Esophagus mucosa (tissue), 1 donor: ENCODE data around the gene FOXN3. TPM values are rescaled to one million over a fixed set of nuclear protein-coding genes. Genes with fewer than 3 reads are reported as not detected.

Experiments
- ATAC-seq: fragments of 200-7000 bp; cut with Tn5 transposase; one replicate; pipeline ENCODE4 v1.9.1; 2020
- total RNA-seq: library from RNA; stranded (reverse); gene quantifications from one replicate; pipeline ENCODE4 v1.2.4, GENCODE V29; 2023
- donor health status: DM: yes; HTN: yes; CAD: no.

FOXN3 gene
- total RNA-seq, 1 donor from 2014 or later = 40.5 TPM

DNA sequence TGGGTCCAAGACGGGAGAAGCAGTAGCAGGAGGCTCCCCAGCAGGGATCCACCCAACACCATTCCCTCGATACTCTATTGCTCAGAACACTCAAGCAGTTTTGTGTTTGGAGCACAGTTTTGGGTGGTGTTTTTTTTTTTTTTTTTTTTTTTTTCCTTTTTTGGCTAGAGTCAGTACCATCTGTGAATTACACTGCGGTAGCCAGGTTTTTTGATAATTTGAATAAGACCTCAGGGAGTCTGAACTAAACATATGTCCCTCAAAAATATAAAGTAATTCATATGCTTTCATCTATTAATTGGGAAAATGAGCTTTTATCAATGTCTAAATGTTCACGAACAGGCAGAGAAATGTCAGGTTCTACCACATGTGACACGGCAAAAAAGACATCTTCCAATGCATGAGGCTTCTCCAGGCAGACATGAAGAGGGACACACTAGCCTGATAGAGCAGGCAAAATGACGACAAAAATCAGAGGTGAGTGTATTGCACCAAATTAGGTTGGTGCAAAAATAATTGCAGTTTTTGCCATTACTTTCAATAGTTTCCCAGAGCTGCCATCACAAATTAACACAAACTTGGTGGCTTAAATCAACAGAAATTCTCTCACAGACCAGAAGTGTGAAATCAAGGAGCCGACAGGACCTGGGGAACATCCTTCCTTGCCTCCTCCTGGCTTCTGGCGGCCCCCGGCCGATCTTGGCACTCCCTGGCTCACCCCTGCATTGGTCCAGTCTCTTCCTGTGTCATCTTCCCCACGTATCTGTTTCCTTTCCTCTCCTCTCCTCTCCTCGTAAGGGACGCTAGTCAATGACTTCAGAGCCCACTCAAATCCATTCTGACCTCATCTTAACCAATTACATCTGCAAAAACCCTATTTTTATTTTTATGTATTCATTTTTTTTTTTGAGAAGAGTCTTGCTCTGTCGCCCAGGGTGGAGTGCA lies 33.9 kb downstream of the FOXN3 start:
- no peak for ATAC-seq

DNA sequence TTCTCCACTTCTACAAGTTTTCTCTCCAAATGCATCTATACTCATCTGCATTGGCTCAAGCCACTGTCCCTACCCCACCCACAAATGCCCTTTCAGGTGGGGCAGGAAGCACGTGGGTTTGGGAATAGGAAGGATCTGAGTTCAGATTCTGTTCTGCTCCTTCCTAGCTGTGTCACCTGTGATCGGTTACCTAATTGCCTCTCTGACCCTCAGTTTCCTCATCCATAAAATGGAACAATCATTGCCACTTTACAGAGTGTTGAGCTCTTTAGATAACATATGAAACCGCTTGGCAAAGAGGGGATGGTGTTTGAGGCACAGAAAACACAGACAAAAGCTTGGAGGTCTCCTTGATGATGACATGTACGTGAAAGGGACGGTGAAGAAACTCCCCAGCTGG lies 34.5 kb downstream of the FOXN3 start:
- no peak for ATAC-seq

DNA sequence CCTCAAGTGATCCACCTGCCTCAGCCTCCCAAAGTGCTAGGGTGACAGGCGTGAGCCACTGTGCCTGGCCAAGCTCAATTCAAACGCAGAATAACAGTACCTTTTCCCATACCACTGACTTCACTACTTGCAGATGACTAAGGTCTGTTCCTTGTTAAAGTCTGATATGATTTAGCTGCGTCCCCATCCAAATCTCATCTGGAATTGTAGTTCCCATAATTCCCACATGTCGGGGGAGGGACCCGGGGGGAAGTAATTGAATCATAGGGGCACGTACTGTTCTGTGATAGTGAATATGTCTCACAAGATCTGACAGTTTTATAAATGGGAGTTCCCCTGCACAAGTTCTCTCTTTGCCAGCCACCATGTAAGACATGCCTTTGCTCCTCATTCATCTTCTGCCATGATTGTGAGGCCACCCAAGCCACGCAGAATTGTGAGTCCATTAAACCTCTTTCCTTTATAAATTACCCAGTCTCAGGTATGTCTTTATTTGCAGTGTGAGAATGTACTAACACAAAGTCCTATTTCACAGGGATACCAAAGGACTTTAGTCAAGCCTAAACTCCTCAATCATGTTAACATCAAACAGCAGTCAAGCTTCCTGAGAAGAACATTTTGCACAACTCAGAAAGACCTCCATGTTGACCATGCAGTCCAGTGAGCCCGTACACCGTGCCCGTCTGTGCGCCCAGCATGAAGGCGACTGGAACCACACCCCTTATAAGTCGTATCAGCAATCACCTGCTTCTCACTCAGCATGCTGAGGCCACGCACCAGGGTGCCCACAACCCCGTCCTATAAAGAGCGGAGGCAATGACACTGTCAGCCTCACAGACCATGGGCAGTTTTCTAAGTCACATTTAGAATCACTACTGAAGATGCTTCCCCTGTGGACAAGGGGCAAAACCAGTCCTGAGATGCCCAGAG lies 36.9 kb downstream of the FOXN3 start:
- no peak for ATAC-seq

DNA sequence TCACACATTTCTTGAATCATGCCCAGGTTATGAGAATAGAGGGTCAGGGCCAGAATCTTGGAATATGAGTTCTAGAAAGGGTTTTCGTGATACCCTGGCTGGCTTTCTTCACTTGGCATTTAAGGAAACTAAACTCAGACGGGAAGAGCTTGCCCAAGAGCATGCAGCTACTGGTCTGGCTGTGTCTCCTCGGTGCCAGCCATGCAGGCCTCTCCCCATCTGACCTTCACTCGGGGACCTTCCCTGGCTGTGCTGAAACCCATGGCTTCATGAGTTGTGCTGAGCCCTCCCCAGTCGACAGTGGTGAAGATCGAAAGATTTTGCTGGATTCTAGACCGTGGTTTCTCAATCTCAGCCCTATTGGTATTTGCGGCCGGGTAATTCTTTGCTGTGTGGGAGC lies 38.0 kb downstream of the FOXN3 start:
- ATAC-seq = no peak

DNA sequence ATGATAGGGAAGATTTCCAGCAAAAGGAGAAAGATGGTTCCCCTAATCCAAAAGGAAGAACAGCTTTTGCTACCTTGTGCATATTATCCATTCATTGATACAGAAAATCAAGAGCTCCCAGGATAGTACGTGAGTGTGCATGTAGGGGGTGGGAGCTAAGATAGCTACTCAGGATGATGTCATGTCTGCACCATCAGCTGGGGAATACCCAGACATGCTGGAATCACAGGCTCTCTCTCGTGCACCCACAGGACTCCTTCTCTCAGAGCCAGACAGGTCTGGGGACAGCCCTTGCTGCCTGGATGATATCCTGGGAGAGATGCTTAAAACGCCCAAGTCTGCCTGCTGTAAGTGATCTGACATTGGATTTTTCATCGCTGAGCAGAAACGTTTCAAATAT lies 38.9 kb downstream of the FOXN3 start:
- peak; percentile 56 for ATAC-seq

GRCh38 chr14:89377544-89377943 lies 39.5 kb downstream of the FOXN3 start:
- no peak for ATAC-seq

DNA sequence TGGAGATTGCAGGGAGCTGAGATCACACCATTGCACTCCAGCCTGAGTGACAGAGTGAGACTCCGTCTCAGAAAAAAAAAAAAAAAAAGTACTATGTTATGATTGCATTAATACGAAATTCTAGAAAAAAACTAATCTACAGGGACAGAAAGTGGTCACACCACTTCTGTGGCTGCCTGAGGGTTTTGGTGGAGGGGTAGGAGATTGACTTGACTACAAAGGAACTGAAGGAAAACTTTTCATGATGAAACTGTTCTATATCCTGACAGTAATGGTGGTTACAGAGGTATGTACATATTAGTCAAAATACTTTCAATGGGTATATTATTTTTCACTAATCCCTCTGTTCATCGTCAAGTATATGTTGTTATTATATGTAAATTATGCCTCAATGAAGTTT lies 42.1 kb downstream of the FOXN3 start:
- ATAC-seq = no peak

- peak; percentile 45 for ATAC-seq
Measured at GRCh38 chr14:89373185-89373584, 43.8 kb downstream of the FOXN3 start.

- ATAC-seq = no peak
Measured at GRCh38 chr14:89372512-89372883, 44.5 kb downstream of the FOXN3 start.

DNA sequence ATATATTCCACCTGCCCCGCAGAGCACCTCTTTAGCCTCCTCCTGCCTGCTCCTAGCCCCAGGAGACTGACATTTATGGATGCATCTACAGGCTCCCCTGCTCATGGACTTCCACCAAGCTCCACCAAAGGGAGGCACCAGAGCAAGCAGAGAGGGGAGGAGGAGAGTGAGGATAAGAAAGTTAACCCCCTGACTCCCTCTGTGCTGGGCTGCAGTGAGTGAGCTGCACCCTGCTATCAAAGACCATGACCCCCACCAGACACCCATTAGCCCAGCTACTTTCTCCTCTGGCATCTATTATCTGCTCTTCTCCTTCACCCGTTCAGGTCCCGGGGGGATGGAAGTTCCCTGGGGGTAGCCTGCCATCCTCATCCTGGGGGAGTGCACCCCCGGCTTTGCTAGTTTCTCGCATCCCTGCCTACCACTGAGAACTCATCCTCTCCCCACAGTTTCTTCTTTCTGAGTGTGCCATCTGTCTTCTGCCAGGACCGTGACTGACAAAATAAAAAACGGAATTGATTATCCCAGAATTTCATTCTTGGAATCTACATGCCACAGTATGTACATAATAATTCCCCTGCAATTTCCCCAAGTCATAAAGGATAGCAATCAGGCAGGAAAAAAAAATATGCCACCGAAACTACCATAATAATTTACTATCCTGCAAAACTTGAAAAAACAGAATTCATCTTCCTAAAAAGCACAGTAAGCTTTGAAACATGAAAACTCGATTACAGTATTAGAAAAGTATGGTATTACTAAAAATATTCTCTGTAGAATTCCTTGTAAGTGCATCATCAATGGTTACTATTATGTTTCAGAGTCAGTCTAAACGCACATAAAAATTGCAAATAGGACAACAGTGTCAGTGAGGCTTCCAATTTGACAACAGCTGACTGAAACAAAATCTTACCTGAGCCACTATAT lies 45.2 kb downstream of the FOXN3 start:
- ATAC-seq = no peak

DNA sequence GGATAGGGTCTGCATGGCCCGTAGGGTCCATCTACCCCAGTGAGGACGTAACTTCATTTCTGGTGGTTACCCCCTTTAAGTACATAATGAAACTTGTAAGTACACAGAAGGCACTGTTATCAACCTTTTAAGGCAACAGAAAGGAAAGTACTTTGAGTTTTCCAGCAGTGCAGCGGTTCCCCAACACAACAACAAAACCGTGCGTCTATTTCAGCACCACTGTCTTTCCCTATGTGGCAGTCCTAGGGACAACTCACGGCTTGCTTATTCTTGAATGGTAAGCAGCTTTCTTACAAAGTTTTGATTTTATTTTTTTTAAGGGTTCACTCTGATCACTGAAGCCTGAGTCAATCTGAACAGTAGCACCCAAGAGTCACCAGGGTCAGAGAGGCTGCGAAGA lies 46.3 kb downstream of the FOXN3 start:
- ATAC-seq = no peak

GRCh38 chr14:89370381-89370780 lies 46.7 kb downstream of the FOXN3 start:
- no peak for ATAC-seq

- ATAC-seq = no peak
Measured at GRCh38 chr14:89369656-89370055, 47.4 kb downstream of the FOXN3 start.

GRCh38 chr14:89368490-89369477 lies 48.2 kb downstream of the FOXN3 start:
- no peak for ATAC-seq

GRCh38 chr14:89367779-89368120 lies 49.3 kb downstream of the FOXN3 start:
- no peak for ATAC-seq

DNA sequence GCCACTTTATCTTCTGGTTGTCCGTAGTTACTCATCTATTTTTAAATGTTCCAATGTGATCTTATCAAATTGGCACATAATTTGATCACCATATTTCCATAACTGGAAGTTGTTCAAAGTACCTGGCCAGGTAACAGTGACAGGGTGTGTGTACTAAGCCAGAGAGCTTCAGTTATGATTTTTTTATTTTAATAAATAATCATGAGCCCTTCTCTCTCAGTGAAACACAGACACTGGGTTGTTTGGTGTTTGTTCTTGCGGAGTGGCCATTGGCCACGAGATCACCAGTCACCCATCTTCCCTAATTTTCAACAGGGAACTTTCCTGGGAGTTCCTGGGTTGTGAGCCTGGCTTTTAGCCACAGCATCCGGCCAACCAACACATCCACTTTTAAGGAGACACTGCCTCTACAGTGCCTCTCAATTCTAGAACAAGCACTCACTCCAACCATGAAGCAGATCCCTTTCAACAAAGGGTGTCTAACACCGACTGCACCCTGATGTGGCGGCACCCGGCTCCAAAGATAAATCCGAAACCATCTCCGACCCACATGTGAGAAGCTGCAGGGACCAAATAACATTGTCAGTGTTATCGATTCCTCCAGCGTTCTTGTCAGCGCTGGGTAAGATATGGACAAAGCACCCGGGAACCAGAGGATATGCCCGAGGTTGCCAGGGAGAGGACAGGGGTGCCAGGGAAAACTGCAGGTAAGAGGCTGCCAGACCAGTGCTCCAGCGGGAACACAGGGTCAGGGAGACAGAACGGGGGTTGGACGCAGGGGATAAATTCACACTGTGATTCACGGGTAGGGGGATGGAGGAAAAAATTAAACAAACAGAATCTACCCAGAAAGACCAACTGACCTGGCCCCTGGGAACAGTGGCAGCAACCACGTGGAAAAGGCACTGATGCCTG lies 49.9 kb downstream of the FOXN3 start:
- no peak for ATAC-seq

GRCh38 chr14:89365061-89365801 lies 51.8 kb downstream of the FOXN3 start:
- peak; percentile 44 for ATAC-seq

DNA sequence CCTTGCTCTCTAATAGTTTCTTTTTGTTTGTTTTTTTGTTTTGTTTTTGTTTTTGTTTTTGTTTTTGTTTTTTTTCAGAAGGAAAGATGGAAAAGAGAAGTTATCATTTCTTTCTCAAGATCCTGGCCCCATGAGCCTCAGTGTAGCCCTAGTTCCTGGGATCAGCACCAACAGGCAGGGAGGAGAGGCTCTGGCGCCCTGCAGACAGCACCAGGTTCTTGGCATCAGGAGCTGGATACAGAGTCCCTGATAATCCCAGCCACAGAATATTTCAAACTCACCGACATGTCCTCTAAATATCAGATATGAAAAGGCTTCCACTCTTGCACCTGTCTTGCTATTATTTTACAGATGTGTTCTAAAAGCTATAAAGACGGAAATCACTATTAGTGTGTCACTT lies 52.7 kb downstream of the FOXN3 start:
- ATAC-seq = no peak

DNA sequence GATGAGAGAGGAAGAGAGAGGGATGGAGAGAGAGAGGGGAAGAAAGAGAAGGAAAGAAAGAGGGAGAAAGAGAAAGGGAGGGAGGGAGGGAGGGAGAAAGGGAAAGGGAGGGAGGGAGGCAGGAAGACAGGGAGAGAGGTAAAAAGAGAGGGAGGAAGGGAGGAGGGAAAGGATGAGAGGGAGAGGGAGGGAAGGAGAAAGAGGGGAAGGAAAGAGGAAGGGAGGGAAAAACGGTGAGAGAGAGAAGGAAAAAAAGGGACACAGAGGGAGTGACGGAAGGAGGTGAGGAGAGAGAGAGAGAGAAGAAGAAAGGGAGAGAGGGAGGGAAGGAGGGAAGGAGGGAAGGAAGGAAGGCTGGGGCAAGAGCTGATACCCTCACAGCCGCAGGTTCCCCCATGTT lies 56.8 kb downstream of the FOXN3 start:
- ATAC-seq = no peak
